GF-D8 (cell line): Measurements from ENCODE around the gene NAP1L1.

Source experiments
- DNase-seq: peaks from one replicate; lab custom pipeline; 2025; lab: John Stamatoyannopoulos, UW

NAP1L1 gene, protein sequence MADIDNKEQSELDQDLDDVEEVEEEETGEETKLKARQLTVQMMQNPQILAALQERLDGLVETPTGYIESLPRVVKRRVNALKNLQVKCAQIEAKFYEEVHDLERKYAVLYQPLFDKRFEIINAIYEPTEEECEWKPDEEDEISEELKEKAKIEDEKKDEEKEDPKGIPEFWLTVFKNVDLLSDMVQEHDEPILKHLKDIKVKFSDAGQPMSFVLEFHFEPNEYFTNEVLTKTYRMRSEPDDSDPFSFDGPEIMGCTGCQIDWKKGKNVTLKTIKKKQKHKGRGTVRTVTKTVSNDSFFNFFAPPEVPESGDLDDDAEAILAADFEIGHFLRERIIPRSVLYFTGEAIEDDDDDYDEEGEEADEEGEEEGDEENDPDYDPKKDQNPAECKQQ

DNA sequence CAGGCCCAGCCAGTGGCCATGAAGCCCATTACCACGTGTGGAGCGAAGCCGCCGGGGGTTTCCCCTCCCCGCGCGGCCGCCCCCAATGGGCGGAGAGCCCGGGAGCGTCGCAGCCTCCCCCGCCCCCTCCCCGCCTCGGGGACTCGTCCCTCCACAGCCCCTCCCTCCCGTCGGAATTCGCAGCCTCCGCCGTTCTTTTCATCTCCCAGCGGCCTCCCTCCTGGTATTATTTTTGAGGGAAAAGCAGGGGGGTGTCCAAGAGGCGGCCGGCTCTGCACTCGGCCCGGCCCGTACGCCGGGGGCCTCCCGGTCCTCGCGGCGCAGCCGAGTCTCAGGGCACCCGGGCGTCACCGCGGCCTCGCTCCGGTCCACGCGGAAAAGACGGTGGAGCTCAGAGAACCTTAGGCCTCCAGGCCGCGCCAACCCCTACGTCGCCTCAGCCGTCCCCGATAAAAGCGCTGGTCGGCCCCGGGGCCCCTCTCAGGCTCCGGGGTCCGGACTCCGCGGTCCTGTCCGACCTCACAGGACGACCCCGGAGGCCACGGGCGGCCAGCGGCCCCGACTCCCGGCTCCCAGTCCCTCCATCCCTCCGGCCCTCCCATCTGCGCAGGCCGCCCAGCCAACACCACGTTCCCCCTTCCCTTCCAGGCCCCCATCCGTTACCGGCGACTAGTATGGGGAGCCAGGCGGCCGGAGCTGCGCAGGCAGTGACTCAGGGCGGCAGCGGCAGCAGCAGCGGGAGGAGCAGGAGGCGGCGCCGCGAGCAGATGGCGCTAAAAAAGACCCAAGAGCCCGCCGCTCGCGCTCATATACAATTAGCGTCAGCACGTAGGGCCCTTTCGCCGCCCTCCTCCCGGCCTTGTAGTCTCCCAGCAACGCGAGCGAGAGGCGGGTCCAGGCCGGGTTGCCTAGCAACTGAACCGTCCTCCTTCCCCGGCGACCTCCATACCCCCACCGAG, at the start of gene NAP1L1:
Gene NAP1L1 (minus strand): TSS at position 782 of the 959 bp plus-strand sequence. CDS start 10,466 bp downstream, outside the sequence.
- DNase-seq, result peak; percentile 93

DNA sequence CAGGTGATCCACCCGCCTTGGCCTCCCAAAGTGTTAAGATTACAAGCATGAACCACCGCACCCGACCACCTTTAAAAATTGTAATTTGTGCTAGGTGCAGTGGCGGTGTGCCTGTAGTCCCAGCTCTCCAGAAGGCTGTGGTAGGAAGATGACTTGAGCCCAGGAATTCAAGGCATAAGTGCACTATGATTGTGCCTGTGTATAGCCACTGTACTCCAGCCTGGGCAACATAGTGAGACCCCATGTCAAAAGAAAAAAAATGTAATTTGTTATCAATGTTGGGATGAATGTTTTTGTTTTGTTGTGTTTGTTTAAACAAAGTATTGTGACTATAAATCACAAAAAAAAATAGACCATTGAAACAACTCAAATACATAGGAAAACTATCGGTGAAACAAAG, 43.1 kb upstream of the NAP1L1 start:
- no peak for DNase-seq

DNA sequence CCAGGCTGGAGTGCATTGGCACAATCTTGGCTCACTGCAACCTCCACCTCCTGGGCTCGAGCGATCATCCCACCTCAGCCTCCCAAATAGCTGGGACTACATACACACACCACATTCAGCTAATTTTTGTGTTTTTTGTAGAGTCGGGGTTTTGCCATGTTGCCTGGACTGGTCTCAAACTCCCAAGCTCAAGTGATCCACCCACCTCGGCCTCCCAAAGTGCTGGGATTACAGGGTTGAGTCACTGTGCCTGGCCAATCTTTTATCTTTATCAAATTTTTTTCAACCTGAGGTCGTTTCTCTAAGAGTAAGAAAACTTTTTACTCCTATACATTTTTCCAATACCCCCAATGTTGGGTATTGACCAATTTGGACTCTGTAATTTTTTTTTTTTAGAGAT, 40.0 kb upstream of the NAP1L1 start:
- DNase-seq, result no peak

DNA sequence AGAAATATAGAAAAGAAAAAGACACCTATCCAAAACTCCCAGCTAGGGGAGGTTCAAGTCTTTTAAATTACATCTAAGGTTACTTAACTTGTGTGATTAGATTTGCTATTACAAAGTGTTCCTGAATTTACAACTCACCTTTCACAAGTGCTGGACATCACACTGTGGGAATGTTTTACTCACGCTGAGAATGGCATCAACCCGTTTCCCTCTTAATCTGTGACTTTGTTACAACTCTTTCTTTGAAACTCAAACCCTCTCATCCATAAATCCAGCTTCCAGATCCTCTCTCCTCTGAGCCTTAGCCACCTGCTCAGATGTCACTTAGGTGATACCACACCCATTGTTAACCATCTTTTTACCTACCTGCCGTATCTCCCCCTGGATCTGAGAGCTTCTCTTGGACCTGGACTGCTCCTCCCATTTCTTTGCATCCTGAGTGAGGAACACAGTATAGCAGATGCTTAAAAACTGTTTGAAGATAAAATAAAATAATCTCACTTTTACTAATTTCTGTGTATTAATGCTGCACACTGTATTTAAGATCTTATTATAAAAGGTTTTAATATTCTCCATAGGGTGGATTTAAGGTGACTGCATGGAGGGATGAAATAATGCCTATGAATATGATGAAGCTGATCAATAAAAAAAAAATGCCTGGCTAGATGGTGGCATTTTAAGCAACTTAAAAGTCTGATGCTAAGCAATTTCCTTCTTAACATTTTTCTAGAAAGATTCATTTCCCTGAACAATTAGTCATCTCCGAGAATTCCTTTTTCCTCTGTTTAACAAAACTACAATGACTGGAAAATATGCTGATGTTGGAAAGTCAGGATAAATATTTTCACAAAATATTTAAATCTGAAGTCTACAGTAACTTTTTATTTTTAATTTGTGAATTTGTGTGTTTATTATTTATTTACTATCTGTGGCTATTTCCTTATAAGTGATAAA, 39.1 kb upstream of the NAP1L1 start:
- no peak for DNase-seq

DNA sequence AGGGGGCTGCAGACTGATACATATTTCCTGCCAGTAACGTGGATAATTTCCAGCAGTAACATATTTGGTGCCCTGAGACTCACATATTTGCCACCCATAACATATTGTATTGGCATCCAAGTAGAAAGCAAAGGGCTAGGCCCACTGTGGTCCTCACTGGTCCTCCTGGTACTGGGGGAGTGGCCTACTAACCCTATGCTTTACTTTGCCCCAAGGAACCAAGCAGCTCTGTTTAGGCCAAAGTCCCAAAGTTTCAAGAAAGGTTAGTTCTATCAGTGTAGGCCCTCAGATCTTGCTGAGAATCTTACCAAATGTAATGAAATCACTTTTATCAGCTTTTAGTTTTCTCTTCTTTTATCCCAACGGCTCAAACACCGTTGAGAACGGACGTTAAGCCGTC, 35.4 kb upstream of the NAP1L1 start:
- no peak for DNase-seq

DNA sequence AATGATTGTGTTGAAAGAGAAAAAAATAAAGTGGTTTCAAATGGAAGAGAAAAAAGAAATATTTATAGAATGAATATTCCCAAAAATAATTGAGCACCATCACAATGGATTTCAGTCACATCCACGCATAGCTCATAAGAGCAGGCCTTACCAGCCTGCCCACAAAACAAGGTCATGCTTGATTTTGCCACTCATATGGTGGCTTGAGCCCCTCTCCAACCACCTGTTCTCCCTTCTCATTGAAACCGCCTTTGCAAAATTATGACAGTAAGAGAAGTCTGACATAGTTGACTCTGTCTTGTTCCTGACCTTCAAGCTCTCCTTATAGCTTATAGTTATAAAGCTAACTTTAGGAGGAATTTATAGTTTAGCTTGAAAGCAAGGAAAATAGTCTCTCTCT, 33.3 kb upstream of the NAP1L1 start:
- no peak for DNase-seq

DNA sequence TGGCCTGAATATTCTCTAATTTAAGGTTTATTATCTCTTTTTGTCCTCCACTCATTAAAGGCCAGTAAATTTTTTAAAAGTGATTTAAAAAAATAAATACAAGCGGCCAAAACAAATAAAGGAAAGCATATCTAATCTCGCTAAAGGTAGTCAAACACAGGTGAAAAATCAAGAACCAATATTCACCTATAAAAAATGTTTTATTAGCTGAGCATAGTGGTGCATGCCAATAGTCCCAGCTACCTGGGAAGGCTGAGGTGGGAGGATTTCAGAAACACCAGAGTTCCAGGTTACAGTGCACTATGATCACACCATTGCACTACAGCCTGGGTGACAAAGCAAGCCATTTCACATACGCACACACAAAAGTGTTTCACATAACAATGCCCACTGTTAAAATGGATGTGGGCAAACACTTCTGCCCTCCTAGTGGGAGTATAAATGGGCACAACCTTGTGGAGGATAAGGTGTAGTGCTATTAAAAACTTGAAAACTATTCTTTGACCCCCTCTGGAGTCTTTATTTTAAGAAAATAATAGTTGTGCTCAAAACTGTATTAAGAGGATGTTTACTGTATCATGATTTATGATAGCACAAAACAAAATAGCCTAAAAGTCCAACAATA, 32.7 kb upstream of the NAP1L1 start:
- no peak for DNase-seq

DNA sequence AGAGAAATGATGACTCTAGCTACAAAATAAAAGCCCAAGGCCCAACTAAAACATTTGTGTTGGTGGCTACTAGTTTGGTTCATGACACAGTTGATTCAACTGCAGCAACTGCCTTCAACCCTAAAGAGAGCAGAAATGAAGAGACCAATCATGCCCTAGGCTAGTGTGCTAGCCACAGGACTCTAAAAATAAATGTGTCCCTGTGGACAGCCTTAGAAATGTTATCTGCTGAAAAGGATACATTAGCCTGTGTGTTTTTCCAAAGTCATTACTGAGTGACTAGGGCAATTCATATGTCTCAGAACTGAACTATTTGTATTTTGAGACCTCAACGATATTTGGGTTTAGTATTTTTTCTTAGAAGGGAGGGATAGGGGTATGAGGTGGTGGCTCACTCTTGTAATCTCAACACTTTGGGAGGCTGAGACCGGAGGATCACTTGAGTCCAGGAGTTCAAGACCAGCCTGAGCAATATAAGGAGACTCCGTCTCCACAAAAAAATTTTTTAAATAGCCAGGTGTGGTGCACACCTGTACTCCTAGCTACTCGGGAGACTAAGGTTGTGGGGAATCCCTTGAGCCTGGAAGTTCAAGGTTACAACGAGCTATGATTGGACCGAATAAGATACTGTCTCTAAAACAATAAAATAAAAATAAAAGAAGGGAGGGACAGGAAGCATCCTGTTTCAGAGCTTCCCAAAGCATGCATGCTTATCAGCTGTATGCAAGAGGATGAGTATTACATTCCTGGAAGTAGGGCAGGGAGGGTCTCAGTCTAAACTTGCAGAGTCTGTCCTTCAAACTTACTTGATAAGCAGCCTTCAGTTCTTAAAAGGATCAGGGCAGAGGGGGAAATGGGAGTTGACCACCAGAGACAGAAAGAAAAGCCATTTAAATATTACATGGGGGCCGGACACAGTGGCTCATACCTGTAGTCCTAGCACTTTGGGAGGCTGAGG, 29.6 kb upstream of the NAP1L1 start:
- DNase-seq, result no peak

DNA sequence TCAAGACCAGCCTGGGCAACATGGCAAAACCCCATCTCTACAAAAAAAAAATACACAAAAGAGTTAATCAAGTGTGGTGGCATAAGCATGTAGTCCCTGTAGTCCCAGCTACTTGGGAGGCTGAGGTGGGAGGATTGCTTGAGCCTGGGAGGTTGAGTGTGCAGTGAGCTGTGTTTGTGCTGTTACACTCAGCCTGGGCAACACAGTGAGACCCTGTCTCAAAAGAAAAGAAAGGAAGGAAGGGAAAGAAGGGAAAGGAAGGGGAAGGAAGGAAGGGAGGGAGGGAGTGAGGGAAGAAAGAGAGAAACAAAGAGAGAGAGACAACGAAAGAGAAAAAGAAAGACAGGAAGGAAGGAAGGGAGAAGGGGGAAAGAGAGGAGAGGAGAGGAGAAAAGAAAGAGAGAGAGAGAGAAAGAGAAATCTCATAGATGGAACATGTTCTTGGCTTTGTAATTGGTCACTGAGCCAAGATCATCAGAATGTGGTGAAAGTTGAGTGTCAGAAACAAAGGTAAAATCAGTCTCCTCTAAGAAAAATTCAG, 26.8 kb upstream of the NAP1L1 start:
- no peak for DNase-seq

DNA sequence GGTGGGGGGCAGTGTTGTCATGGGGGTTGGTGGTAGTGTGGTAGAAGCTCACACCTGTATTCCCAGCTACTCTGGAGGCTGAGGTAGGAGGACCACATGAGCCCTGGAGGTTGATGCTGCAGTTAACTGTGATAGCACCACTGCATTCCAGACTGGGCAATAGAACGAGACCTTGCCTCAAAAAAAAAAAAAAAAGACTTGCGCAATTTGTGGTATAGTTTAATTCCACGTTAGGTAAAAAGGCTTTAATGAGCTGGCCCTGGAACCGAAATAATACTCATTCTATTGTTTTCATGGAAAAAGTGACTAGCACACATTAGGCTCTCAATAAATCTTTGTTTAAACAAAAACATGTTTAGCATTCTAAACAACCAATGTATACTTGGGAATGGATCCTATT, 25.4 kb upstream of the NAP1L1 start:
- no peak for DNase-seq

DNA sequence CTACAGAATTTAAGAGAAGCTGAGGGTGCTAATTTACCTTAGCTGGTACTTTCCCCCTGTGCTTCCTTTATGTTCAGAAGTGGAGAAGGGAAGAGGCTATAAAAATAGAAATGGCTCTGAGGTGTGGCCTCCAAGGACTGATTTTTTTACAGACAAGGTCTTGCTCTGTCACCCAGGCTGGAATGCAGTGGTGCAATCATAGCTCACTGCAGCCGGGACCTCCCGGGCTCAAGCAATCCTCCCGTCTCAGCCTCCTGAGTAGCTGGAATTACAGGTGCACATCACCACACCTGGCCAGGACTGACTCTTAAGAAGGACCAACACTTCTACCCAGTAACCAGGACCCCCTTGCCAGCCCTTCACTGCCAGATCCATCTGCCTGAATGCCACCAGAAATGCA, 23.9 kb upstream of the NAP1L1 start:
- no peak for DNase-seq

DNA sequence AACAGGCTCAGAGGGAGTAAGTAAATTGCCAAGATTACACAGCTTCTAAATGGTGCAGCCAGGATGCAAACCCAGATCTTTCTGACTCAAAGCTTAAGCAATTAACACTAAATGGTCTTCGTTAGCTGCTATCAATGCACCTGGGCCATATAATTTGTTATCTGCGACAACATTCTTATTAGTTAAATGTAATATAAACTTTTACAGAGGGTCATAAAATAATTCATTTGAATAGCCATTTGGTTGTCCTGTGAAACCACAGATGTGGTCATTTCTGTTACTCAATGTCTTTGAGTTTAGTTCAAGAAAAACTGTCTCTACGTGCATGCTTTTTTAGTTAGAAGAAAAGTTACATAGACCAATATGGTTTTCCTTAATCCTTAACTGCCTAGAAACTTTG, 22.1 kb upstream of the NAP1L1 start:
- DNase-seq, result no peak

DNA sequence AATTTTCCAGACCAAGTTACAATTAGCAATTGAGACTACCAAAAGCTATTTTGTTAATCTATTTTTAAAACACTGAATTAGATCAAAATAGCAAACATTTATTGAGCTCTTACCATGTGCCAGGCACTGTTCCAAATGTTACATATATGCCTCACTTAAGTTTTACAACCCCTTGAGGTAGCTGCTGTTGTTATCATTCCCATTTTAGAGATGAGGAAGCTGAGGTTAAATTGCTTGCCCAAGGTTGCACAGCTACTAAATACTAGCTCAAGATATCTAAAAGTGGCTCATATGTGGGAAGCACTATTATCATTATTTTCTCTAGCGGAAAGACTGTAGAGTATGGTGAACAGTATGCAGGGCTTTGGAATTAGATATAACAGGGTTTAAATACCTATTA, 19.5 kb upstream of the NAP1L1 start:
- DNase-seq, result no peak

DNA sequence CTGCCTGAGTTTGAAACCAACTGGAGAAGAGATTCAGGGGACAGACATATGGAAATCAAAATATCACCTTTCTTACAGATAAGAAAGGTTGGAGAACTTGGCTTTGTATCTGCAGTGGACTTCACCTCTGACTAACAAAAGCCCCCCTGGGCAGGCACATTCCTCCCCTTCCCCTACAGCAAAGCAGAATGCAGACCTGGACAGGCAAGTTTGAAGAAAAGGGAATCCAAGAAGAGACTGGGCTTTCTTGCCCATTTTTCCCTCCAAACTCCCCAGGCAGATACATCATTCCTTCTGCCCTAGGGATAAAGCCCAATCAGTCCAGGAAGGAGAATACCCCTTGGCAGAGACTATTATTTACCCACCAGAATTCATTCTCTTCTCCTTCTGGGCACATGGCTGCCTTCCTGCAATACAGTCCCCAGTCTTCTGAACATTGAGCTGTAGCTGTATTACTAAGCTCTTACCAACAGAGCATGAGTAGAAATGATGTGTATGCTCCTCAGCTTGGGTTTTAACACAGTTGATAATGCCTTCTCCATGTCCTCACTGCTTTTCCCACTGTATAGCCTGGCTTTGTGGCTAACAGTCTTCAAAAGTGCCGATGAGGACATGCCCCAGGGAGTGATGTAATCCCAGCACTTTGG, 17.4 kb upstream of the NAP1L1 start:
- no peak for DNase-seq

DNA sequence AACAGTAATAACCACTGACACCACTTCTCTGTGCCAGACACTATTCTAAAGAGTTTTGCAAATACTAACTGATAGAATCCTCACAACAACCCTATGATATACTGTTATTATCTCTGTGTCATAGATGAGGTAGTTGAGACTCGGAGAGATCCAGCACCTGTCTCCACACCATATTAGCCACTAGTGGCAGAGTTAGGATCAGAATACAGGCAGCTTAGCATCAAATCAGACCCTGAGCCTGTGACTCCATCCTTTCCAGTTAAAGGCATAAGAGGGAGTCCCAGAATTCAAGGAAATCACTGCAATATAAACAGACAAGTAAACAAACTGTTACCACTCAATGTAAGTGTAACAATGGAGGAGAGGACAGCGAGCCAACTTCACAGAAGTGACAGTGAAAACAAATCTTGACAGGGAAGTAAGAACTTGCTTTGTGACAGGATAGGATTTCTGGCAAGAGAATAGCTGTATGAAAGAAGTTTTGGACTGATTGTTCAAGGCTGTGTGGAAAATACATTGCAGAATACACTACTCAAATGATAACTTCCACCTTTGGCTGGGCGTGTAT, 11.7 kb upstream of the NAP1L1 start:
- DNase-seq, result no peak

DNA sequence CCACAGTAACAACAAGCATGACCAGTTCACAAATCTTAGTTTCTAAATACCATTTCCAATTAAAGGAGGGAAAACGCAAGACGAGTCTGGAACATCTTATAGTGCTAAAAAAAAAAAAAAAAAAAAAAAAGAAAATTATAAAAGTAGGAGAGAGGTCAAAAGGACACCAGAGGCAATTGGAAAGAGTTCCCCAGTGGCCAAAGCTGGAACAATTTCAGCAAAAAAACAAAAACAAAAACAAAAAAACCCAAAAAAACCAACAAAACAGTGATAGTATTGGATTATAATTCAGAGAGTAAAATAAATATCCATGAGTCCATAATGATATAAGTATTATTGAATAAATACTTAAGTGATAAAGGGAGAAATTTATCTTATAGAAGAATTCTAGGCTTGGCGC, 10.3 kb upstream of the NAP1L1 start:
- no peak for DNase-seq

DNA sequence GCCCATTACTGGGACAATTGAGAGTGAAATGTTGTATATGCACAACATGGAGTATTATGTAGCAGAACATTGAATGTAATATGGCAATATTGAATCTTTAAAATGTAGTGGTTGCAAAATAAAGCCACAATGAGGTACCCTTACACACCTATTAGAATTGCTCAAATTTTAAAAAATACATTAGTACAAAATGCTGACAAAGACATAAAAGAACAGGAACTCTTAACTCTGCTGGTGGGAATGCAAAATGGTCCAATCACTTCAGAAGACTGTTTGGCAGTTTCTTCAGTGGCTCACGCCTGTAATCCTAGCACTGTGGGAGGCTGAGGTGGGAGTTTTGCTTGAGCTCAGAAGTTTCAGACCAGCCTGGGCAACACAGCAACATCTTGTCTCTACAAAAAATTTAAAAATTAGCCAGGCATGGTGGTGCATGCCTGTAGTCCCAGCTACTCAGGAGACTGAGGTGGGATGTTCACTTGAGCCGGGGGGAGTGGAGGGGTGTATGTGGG, 6.8 kb upstream of the NAP1L1 start:
- DNase-seq, result no peak

DNA sequence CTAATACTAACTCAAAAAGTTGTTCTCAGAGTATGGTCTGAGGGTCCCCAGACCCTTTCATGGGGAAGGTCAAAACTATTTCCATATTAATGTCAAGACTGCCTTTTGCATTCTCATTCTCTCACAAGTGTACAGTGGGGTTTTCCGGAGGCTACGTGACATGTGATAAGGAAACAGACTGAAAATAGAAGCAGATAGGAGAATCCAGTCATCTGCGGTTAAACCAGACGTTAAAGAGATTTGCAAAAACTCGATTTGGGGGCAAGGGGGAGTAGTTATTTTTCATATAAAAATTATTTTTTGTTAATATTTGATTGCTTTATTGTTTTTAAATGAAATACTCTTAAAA, 1.0 kb upstream of the NAP1L1 start:
- peak; percentile 12 for DNase-seq
